Choroid plexus epithelial cell (primary cell): ENCODE data around the gene FCER2.

ENCODE experiments used
- DNase-seq: peaks from one replicate; pipeline ENCODE4 v3.0.0-alpha.2; 2010; ENCODE audit warnings: low read depth
- H3K4me3 ChIP-seq: 2 replicates; pipeline ENCODE4 v1.5.1; 2011; ENCODE audit warnings: low read depth, mild to moderate bottlenecking, control low read depth, low read length, moderate library complexity
- TF ChIP-seq, protein P1 (sequence below): conservative IDR thresholded peaks from 2 replicates; pipeline ENCODE4 v1.5.1; 2011; ENCODE audit warnings: low read depth, mild to moderate bottlenecking, control low read depth, inconsistent platforms, low read length, moderate library complexity

Gene FCER2

DNA sequence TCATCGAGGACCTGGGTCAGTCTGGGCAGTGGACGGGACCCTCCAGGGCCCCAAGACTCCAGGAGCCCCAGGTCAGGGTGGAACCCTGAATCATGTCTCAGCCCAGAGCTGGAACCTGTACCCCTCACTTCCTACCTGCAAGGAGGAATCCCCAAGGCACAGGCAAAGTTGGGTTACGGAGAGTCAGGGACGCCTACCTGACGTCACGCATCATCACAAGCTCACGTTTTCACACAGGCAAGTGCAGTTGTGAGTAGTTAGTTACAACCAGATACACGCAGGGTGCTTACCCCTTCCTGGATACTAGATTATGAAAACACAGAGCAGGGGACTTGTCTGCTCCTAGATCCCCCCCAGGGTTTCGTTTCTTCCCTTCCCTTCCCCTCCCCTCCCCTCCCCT lies 31.1 kb downstream of the FCER2 start:
- no peak overlapping the region for H3K4me3 ChIP-seq

DNA sequence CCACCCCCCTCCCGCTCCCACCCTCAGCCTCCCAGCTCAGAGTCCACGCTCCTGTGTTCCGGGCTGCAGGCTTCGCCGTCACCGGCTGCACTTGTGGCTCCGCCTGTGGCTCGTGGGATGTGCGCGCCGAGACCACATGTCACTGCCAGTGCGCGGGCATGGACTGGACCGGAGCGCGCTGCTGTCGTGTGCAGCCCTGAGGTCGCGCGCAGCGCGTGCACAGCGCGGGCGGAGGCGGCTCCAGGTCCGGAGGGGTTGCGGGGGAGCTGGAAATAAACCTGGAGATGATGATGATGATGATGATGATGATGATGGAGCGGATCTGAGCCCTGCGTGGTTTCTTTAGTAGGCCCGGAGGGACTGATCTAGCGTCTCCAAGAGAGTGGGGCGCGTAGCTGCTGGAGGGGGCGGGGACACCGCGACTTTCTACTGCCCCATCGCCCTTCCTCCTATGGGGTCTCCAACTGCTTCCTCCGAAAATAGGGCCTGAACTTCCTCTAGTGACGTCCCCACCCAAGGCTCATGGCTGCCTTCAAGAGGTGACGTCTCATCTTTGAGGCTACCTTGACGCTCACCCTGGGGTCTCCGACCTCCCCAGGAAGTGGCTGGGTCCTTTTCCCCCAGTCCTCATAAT lies 31.7 kb downstream of the FCER2 start:
- no peak overlapping the region for H3K4me3 ChIP-seq
- TF ChIP-seq, protein P1, sequence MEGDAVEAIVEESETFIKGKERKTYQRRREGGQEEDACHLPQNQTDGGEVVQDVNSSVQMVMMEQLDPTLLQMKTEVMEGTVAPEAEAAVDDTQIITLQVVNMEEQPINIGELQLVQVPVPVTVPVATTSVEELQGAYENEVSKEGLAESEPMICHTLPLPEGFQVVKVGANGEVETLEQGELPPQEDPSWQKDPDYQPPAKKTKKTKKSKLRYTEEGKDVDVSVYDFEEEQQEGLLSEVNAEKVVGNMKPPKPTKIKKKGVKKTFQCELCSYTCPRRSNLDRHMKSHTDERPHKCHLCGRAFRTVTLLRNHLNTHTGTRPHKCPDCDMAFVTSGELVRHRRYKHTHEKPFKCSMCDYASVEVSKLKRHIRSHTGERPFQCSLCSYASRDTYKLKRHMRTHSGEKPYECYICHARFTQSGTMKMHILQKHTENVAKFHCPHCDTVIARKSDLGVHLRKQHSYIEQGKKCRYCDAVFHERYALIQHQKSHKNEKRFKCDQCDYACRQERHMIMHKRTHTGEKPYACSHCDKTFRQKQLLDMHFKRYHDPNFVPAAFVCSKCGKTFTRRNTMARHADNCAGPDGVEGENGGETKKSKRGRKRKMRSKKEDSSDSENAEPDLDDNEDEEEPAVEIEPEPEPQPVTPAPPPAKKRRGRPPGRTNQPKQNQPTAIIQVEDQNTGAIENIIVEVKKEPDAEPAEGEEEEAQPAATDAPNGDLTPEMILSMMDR: no peak
- DNase-seq: no peak

More for the DNA sequence above, 31.1 kb downstream of the FCER2 start:
- TF ChIP-seq, protein P1: no peak
- no peak for DNase-seq

DNA sequence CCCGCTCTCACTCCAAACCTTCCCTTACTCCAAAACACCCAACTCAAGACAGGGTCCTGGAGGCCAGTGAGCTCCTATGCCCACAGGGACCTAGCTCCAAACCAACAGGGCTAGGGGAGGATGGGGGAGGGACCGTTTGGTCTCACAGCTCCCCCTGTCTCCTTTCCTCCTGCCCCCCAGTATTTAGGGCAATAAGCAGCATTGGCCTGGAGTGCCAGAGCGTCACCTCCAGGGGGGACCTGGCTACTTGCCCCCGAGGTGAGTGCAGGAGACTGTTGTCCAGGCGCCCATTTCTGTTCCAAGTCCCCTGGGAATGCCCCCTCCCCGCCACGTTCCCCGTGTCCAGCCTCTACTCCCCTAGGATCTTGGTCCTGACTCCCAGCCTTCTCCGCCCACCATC lies 32.3 kb downstream of the FCER2 start:
- TF ChIP-seq, protein P1: no peak
- H3K4me3 ChIP-seq: no peak overlapping the region
- DNase-seq: no peak

DNA sequence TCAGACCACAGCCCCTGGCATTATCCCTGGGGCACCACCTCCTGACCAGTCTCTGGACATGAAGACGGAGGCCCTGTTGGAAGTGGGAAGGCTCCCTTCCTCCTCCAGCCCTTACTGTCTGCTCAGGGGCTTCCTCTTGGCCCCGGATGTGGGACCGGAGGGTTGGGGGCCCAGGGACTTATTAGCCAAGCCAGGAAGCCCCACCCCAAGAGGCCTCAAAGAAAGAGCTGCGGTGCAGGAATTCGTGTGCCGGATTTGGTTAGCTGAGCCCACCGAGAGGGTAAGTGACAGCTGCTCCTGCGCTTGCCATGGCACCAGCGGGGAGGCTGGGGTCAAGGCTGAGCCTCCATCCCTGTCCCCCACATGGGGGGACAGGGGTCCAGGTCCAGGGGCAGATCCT lies 33.1 kb downstream of the FCER2 start, which contains the start of gene RETN:
Gene RETN (plus strand): TSS at position 208 of the 400 bp plus-strand sequence. CDS start 278 bp downstream, outside the sequence.
- TF ChIP-seq, protein P1: no peak
- H3K4me3 ChIP-seq: no peak within 1 kb of the TSS
- DNase-seq: no peak

DNA sequence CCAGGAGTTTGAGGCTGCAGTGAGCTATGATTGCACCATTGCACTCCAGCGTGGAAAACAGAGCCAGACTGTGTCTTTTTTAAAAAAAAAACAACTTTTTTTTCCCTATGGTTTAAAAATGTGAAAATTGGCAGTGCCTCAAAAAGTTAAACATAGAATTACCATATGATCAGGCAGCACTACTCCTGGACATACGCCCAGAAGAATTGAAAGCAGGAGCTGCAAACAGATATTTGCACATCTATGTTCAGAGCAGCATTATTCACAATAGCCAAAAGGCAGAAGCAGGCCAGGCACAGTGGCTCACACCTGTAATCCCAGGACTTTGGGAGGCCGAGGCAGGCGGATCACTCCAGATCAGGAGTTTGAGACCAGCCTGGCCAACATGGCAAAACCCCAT lies 36.9 kb downstream of the FCER2 start:
- peak; percentile 91 for DNase-seq
- TF ChIP-seq, protein P1: no peak

DNA sequence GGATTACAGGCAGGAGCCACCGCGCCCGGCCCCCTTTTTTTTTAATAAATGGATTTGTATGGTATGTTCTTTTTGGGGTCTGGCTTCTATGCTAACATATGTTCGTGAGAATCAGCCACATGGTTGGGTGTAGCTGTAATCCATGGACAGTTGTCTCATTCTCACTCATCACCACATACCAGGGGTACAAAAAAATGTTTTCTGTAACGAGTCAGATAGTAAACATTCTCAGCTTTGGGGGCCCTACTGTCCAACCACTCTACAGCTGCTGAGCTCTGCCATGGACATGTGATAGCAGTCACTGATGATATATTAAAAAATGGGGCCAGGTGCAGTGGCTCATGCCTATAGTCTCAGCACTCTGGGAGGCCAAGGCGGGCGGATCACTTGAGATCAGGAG lies 38.2 kb downstream of the FCER2 start:
- no peak overlapping the region for H3K4me3 ChIP-seq
- DNase-seq: no peak
- TF ChIP-seq, protein P1: no peak

More for the DNA sequence above, 36.9 kb downstream of the FCER2 start:
- no peak overlapping the region for H3K4me3 ChIP-seq

DNA sequence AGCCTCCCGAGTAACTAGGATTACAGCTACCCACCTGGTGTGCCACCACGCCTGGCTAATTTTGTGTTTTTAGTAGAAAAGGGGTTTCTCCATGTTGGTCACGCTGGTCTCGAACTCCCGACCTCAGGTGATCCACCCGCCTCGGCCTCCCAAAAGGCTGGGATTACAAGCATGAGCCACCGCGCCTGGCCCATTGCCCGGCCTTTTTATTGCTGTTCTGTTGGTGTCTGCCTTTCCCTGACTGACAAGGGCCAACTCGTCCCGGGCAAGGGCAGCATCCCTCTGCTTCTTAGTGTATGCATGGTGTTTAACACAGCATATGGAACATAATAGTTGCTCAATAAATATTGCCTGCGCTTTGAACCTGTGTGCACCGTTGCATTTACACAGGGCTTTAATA lies 39.3 kb downstream of the FCER2 start:
- H3K4me3 ChIP-seq: no peak overlapping the region
- TF ChIP-seq, protein P1: no peak
- no peak for DNase-seq
